GF-D8 (cell line): ENCODE results near the gene KLC4.

Experiments used
- DNase-seq: peaks from one replicate; lab custom pipeline; 2025; lab: John Stamatoyannopoulos, UW

Gene KLC4

GRCh38 chr6:43059168-43060033 lies at the start of gene KLC4, which contains the start of gene MRPL2:
TSS of gene KLC4 (plus strand) at chr6:43059631. CDS start at chr6:43061336, 1,705 bp downstream.
TSS of gene MRPL2 (minus strand) at chr6:43059434. CDS start at chr6:43059381, 53 bp downstream.
- peak; percentile 95 for DNase-seq

- DNase-seq: no peak
Observed at GRCh38 chr6:43011207-43011606, 48.2 kb upstream of the KLC4 start.

GRCh38 chr6:43012364-43012763 lies 47.1 kb upstream of the KLC4 start:
- DNase-seq: no peak

GRCh38 chr6:43013097-43013842 lies 46.2 kb upstream of the KLC4 start:
- no peak for DNase-seq

- DNase-seq: peak; percentile 99
Observed at GRCh38 chr6:43013843-43014433, 45.5 kb upstream of the KLC4 start, which contains the start of the genes KLHDC3 and MEA1. TSS of gene KLHDC3 (plus strand) at chr6:43014249. CDS start at chr6:43017193, 2,944 bp downstream. TSS of gene MEA1 (minus strand) at chr6:43013946. CDS start at chr6:43013813, 133 bp downstream.

GRCh38 chr6:43014434-43014909 lies 45.0 kb upstream of the KLC4 start:
- DNase-seq: no peak

GRCh38 chr6:43016176-43016942 lies 43.1 kb upstream of the KLC4 start:
- DNase-seq: no peak

- DNase-seq: no peak
Observed at GRCh38 chr6:43016943-43017334, 42.5 kb upstream of the KLC4 start.

- no peak for DNase-seq
Observed at GRCh38 chr6:43019152-43019551, 40.3 kb upstream of the KLC4 start.

GRCh38 chr6:43020052-43020705 lies 39.3 kb upstream of the KLC4 start:
- DNase-seq: no peak

GRCh38 chr6:43020847-43021246 lies 38.6 kb upstream of the KLC4 start:
- DNase-seq: no peak

GRCh38 chr6:43021270-43022047 lies 38.0 kb upstream of the KLC4 start, which contains the start of gene RRP36:
TSS of gene RRP36 (plus strand) at chr6:43021623. CDS start at chr6:43021655, 32 bp downstream.
- peak; percentile 21 for DNase-seq

- no peak for DNase-seq
Observed at GRCh38 chr6:43024436-43024835, 35.0 kb upstream of the KLC4 start.

GRCh38 chr6:43026365-43026764 lies 33.1 kb upstream of the KLC4 start:
- DNase-seq: no peak

GRCh38 chr6:43029120-43029519 lies 30.3 kb upstream of the KLC4 start:
- DNase-seq: no peak

- no peak for DNase-seq
Observed at GRCh38 chr6:43032326-43032725, 27.1 kb upstream of the KLC4 start.

- no peak for DNase-seq
Observed at GRCh38 chr6:43033496-43034189, 25.8 kb upstream of the KLC4 start.

GRCh38 chr6:43034190-43034525 lies 25.3 kb upstream of the KLC4 start:
- DNase-seq: no peak

- no peak for DNase-seq
Observed at GRCh38 chr6:43035495-43036194, 23.8 kb upstream of the KLC4 start.
